ENCODE data around the gene TAF4. TPM values are rescaled to one million over a fixed set of nuclear protein-coding genes. Genes with fewer than 3 reads are reported as not detected.

The TAF4 gene
- total and polyA plus RNA-seq, 2 donors (not counting 1 experiment from before 2014, with no cell fraction given) = 2.6 to 3.0 TPM

- Histone ChIP-seq H2AFZ (ENCODE audit: low read length) (no peak overlapping the region), H3K27me3 (ENCODE audit: control insufficient read depth, insufficient read depth, low read length) (no peaks in the 10 kb centered on the region), H3K79me2 (ENCODE audit: control insufficient read depth, insufficient read depth, low read length) (peaks cover 16% of the 10 kb centered on the region), H3K4me3 (replicated peaks in 1 of 4; ENCODE audit: control extremely low read depth in 1 of 4, insufficient read depth in 1 of 4, low read depth in 3 of 4, low read length in 4 of 4) (no peak overlapping the region), H3K9me3 (ENCODE audit: control insufficient read depth, insufficient read depth, low read depth, low read length) (no peaks in the 10 kb centered on the region), H3K9ac (ENCODE audit: insufficient read depth, low read length) (no peak overlapping the region), H3K4me2 (ENCODE audit: extremely low read depth, insufficient read depth, low read length) (no peak overlapping the region), H3K36me3 (ENCODE audit: control insufficient read depth, insufficient read depth, low read length) (no peaks in the 10 kb centered on the region), H4K20me1 (ENCODE audit: control insufficient read depth, extremely low read depth, insufficient read depth, low read length) (no peaks in the 10 kb centered on the region), H3K4me1 (ENCODE audit: control insufficient read depth, extremely low read depth, insufficient read depth, low read length) (peaks cover 10% of the 10 kb centered on the region), H3K27ac (ENCODE audit: insufficient read depth, low read length) (no peak overlapping the region)
- no peak for DNase-seq (ENCODE audit: low read depth in 2 of 2)
- TF ChIP-seq EZH2 (IDR thresholded peaks at IDR 0.05; ENCODE audit: low read length, missing control alignments) (no peak), CTCF (conservative IDR thresholded peaks at IDR 0.05 in 1 of 2, IDR thresholded peaks at IDR 0.05 in 1 of 2; ENCODE audit: low read depth in 1 of 2, low read length in 2 of 2) (no peak)
Observed at GRCh38 chr20:62023935-62024334, 41.7 kb downstream of the TAF4 start.

DNA sequence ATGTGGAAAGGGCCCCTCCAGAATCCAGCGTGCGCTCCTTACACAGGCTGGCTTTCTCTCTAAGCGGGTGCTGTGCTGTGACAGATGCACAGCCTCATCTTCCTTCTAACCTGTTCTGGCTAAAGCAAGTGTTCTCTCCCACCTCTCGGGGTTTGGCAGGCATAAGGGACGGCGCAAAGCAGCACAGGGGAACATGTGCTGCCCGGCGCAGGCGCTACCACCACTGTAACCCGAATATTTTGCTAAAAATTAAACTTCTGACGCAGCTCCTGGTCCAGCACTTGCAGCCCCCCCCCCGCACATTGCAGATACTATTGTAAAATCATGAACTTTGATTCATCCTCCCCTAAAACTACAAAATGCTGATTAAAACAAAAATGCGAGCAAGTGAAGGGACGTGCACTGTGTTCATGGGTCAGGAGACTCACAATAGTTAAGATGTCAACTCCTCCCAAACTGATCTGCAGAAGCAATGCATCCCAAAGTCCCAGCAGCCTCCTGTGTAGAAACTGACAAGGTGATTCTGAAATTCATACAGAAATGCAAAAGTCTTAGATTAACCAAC is 43.0 kb downstream of the TAF4 start:
- no peak overlapping the region for H2AFZ ChIP-seq (ENCODE audit: low read length)
- no peak for TF ChIP-seq EZH2 (IDR thresholded peaks at IDR 0.05; ENCODE audit: low read length, missing control alignments)
- no peak for TF ChIP-seq CTCF (conservative IDR thresholded peaks at IDR 0.05 in 1 of 2, IDR thresholded peaks at IDR 0.05 in 1 of 2; ENCODE audit: low read depth in 1 of 2, low read length in 2 of 2)
- H3K79me2 ChIP-seq (ENCODE audit: control insufficient read depth, insufficient read depth, low read length) = peaks cover 13% of the 10 kb centered on the region
- no peak for DNase-seq (ENCODE audit: low read depth in 2 of 2)
- H3K4me2 ChIP-seq (ENCODE audit: extremely low read depth, insufficient read depth, low read length) = no peak overlapping the region
- peaks cover 10% of the 10 kb centered on the region for H3K4me1 ChIP-seq (ENCODE audit: control insufficient read depth, extremely low read depth, insufficient read depth, low read length)
- H3K9ac ChIP-seq (ENCODE audit: insufficient read depth, low read length) = no peak overlapping the region
- no peaks in the 10 kb centered on the region for H3K9me3 ChIP-seq (ENCODE audit: control insufficient read depth, insufficient read depth, low read depth, low read length)
- H3K27ac ChIP-seq (ENCODE audit: insufficient read depth, low read length) = no peak overlapping the region
- no peaks in the 10 kb centered on the region for H3K36me3 ChIP-seq (ENCODE audit: control insufficient read depth, insufficient read depth, low read length)
- no peak overlapping the region for H3K4me3 ChIP-seq (replicated peaks in 1 of 4; ENCODE audit: control extremely low read depth in 1 of 4, insufficient read depth in 1 of 4, low read depth in 3 of 4, low read length in 4 of 4)
- H4K20me1 ChIP-seq (ENCODE audit: control insufficient read depth, extremely low read depth, insufficient read depth, low read length) = no peaks in the 10 kb centered on the region
- no peaks in the 10 kb centered on the region for H3K27me3 ChIP-seq (ENCODE audit: control insufficient read depth, insufficient read depth, low read length)

GRCh38 chr20:62021793-62022385 is 43.8 kb downstream of the TAF4 start:
- TF ChIP-seq EZH2 (IDR thresholded peaks at IDR 0.05; ENCODE audit: low read length, missing control alignments) = no peak
- no peak for TF ChIP-seq CTCF (conservative IDR thresholded peaks at IDR 0.05 in 1 of 2, IDR thresholded peaks at IDR 0.05 in 1 of 2; ENCODE audit: low read depth in 1 of 2, low read length in 2 of 2)
- DNase-seq (ENCODE audit: low read depth in 2 of 2) = no peak
- H4K20me1 ChIP-seq (ENCODE audit: control insufficient read depth, extremely low read depth, insufficient read depth, low read length) = no peaks in the 10 kb centered on the region

More at GRCh38 chr20:62021793-62022385, 43.8 kb downstream of the TAF4 start:
- Histone ChIP-seq H3K4me3 (replicated peaks in 1 of 4; ENCODE audit: control extremely low read depth in 1 of 4, insufficient read depth in 1 of 4, low read depth in 3 of 4, low read length in 4 of 4) (no peak overlapping the region), H3K4me1 (ENCODE audit: control insufficient read depth, extremely low read depth, insufficient read depth, low read length) (peaks cover 10% of the 10 kb centered on the region), H2AFZ (ENCODE audit: low read length) (no peak overlapping the region), H3K4me2 (ENCODE audit: extremely low read depth, insufficient read depth, low read length) (no peak overlapping the region), H3K27me3 (ENCODE audit: control insufficient read depth, insufficient read depth, low read length) (no peaks in the 10 kb centered on the region), H3K27ac (ENCODE audit: insufficient read depth, low read length) (no peak overlapping the region), H3K9ac (ENCODE audit: insufficient read depth, low read length) (no peak overlapping the region), H3K9me3 (ENCODE audit: control insufficient read depth, insufficient read depth, low read depth, low read length) (no peaks in the 10 kb centered on the region), H3K79me2 (ENCODE audit: control insufficient read depth, insufficient read depth, low read length) (peaks cover 12% of the 10 kb centered on the region), H3K36me3 (ENCODE audit: control insufficient read depth, insufficient read depth, low read length) (no peaks in the 10 kb centered on the region)

Data from fibroblast of lung (primary cell).